ENCODE data around the gene COPS9.

GRCh38 chr2:240121675-240122074, 14.4 kb downstream of the COPS9 start:
- TF ChIP-seq CTCF (IDR thresholded peaks at IDR 0.05) (no peak), POLR2A (IDR thresholded peaks at IDR 0.05) (no peak), POLR2AphosphoS5 (IDR thresholded peaks at IDR 0.05) (no peak), EP300 (IDR thresholded peaks at IDR 0.05; ENCODE audit: low read depth) (no peak)

Data from transverse colon (tissue), 4 donors.